ENCODE results near the gene KLHL28. TPM values are rescaled to one million over a fixed set of nuclear protein-coding genes. Genes with fewer than 3 reads are reported as not detected.

Gene KLHL28
- total RNA-seq, 3 donors from 2014 or later: 9.9 to 17.7 (median 10.5) TPM

- H3K36me3 ChIP-seq: no peaks in the 10 kb centered on the region
These were observed 28.8 kb upstream of the KLHL28 start for GRCh38 chr14:44990533-44990932.

GRCh38 chr14:44989497-44990440, 28.0 kb upstream of the KLHL28 start:
- intact Hi-C loops (cut with DNase I; ENCODE audit: low total_unique reads): no loop called here
- peak overlapping the region in 1 of 2 donors; percentile 15 for H3K27ac ChIP-seq
- no peak overlapping the region for H3K4me3 ChIP-seq
- no peaks in the 10 kb centered on the region for H3K4me1 ChIP-seq
- TF ChIP-seq, protein P1, sequence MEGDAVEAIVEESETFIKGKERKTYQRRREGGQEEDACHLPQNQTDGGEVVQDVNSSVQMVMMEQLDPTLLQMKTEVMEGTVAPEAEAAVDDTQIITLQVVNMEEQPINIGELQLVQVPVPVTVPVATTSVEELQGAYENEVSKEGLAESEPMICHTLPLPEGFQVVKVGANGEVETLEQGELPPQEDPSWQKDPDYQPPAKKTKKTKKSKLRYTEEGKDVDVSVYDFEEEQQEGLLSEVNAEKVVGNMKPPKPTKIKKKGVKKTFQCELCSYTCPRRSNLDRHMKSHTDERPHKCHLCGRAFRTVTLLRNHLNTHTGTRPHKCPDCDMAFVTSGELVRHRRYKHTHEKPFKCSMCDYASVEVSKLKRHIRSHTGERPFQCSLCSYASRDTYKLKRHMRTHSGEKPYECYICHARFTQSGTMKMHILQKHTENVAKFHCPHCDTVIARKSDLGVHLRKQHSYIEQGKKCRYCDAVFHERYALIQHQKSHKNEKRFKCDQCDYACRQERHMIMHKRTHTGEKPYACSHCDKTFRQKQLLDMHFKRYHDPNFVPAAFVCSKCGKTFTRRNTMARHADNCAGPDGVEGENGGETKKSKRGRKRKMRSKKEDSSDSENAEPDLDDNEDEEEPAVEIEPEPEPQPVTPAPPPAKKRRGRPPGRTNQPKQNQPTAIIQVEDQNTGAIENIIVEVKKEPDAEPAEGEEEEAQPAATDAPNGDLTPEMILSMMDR (IDR thresholded peaks at IDR 0.05): no peak
- TF ChIP-seq POLR2A (IDR thresholded peaks at IDR 0.05): no peak
- TF ChIP-seq POLR2AphosphoS5 (IDR thresholded peaks at IDR 0.05): no peak
- H3K27me3 ChIP-seq: no peaks in the 10 kb centered on the region
- H3K36me3 ChIP-seq: no peaks in the 10 kb centered on the region
- DNase-seq (ENCODE audit: low spot score in 2 of 2): no peak
- H3K9me3 ChIP-seq: no peaks in the 10 kb centered on the region

More at GRCh38 chr14:44990533-44990932, 28.8 kb upstream of the KLHL28 start:
- TF ChIP-seq, protein P1 (IDR thresholded peaks at IDR 0.05): no peak
- TF ChIP-seq POLR2AphosphoS5 (IDR thresholded peaks at IDR 0.05): no peak
- TF ChIP-seq POLR2A (IDR thresholded peaks at IDR 0.05): no peak
- no peaks in the 10 kb centered on the region for H3K9me3 ChIP-seq
- intact Hi-C loops (cut with DNase I; ENCODE audit: low total_unique reads): no loop called here
- no peak overlapping the region for H3K4me3 ChIP-seq
- no peak for DNase-seq (ENCODE audit: low spot score in 2 of 2)
- no peaks in the 10 kb centered on the region for H3K27me3 ChIP-seq
- no peak overlapping the region for H3K27ac ChIP-seq
- H3K4me1 ChIP-seq: no peaks in the 10 kb centered on the region

DNA sequence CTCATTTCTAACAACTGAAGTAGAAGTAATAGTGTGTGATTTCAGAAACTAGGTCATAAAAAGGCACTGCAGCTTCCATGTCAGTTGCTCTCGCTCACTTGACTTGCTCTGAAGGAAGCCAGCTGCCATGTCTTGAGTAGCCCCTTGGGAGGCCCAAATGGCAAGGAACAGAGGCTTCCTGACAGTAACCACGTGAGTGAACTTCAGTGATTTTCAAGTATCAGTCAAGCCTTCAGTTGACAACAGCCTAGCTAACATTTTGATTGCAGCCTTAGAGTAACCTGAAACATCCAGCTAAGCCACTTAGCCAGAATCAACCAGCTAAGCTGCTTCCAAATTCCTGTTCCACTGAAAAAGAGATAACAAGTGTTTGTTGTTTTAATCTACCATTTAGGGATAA, 26.9 kb upstream of the KLHL28 start:
- Histone ChIP-seq H3K27ac (peak overlapping the region in 1 of 2 donors; percentile 38), H3K4me3 (no peak overlapping the region), H3K36me3 (no peaks in the 10 kb centered on the region), H3K9me3 (no peaks in the 10 kb centered on the region), H3K4me1 (no peaks in the 10 kb centered on the region), H3K27me3 (no peaks in the 10 kb centered on the region)
- intact Hi-C loops (cut with DNase I; ENCODE audit: low total_unique reads): no loop called here
- no peak for TF ChIP-seq POLR2AphosphoS5 (IDR thresholded peaks at IDR 0.05)
- TF ChIP-seq, protein P1 (IDR thresholded peaks at IDR 0.05): no peak
- no peak for TF ChIP-seq POLR2A (IDR thresholded peaks at IDR 0.05)
- no peak for DNase-seq (ENCODE audit: low spot score in 2 of 2)

- TF ChIP-seq POLR2AphosphoS5 (IDR thresholded peaks at IDR 0.05) (no peak), POLR2A (IDR thresholded peaks at IDR 0.05) (no peak)
- TF ChIP-seq, protein P1 (IDR thresholded peaks at IDR 0.05): no peak
- H3K36me3 ChIP-seq: no peaks in the 10 kb centered on the region
- H3K27ac ChIP-seq: no peak overlapping the region
- intact Hi-C loops (cut with DNase I; ENCODE audit: low total_unique reads): no loop called here
- H3K9me3 ChIP-seq: no peaks in the 10 kb centered on the region
- no peaks in the 10 kb centered on the region for H3K27me3 ChIP-seq
- no peak overlapping the region for H3K4me3 ChIP-seq
- DNase-seq (ENCODE audit: low spot score in 2 of 2): no peak
- H3K4me1 ChIP-seq: no peaks in the 10 kb centered on the region
These were observed 20.8 kb upstream of the KLHL28 start for GRCh38 chr14:44982594-44982993.

GRCh38 chr14:44981198-44981597, 19.5 kb upstream of the KLHL28 start:
- Histone ChIP-seq H3K9me3 (no peaks in the 10 kb centered on the region), H3K36me3 (no peaks in the 10 kb centered on the region), H3K4me1 (no peaks in the 10 kb centered on the region), H3K27ac (no peak overlapping the region), H3K4me3 (no peak overlapping the region), H3K27me3 (no peaks in the 10 kb centered on the region)
- TF ChIP-seq, protein P1 (IDR thresholded peaks at IDR 0.05): no peak
- TF ChIP-seq POLR2AphosphoS5 (IDR thresholded peaks at IDR 0.05) (no peak), POLR2A (IDR thresholded peaks at IDR 0.05) (no peak)
- no peak for DNase-seq (ENCODE audit: low spot score in 2 of 2)
- intact Hi-C loops (cut with DNase I; ENCODE audit: low total_unique reads): no loop called here
